GM18507 (cell line): ENCODE data around the gene PET117.
"Not testable (repeated sequence)": the region's sequence is repeated elsewhere in the genome, so short reads cannot be mapped to it uniquely, and the experiment has no call there.

Experiments
- DNase-seq: peaks from one replicate; pipeline ENCODE4 v3.0.0; 2011; ENCODE audit warnings: low read depth; ENCODE audit not compliant: insufficient read length; ENCODE audit errors: extremely low spot score
- FAIRE-seq: peaks from 2 replicates; lab custom pipeline; 2011; peaks lifted over from hg19 to GRCh38; lab: Jason Lieb, UNC

Gene PET117, protein sequence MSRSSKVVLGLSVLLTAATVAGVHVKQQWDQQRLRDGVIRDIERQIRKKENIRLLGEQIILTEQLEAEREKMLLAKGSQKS

DNA sequence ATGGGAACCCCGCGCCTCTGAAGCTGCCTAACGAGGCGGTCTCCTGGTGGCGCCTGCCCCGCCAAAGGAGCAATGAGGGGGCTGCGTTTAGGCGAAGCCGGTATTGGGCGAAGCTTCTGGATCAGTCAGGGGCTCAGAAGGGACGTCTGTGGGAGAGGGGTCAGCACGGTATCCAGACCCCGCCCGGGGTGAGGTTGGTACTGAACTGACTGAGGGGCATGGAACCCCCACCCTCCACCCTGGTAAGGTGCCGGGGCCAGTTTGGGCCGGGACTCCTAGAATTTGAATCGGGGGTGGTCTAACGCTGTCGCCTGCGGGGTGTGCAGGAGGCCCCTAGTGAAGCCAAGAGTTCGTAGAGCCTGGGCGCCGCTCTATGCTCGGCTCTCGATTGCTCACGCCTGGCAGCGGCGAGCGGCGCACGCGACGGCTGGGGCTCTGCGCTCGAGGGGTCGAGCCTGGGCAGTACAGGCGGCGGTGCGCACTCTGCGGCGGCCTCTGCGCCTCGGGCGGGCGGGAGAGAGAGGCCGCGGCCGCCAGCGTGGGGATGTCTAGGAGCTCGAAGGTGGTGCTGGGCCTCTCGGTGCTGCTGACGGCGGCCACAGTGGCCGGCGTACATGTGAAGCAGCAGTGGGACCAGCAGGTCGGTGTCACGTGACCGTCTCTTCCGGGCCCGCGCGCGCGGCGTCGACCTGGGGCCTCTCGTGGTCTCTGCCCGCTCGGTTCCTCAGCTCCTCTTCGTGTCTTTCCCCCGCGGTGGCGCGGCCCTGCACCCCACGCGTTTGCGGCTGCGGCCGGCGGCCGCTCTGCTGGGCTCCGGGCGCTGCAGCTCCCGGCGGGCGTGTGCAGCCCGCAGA, at the start of gene PET117, which contains the start of gene KAT14:
PET117 (plus strand) TSS at position 452 of the 854 bp plus-strand sequence; CDS start at position 545, 93 bp downstream.
KAT14 (plus strand) TSS at position 452 of the 854 bp plus-strand sequence. CDS start 4,798 bp downstream, outside the sequence.
- DNase-seq (peak; percentile 76), FAIRE-seq (peak; percentile 87)

DNA sequence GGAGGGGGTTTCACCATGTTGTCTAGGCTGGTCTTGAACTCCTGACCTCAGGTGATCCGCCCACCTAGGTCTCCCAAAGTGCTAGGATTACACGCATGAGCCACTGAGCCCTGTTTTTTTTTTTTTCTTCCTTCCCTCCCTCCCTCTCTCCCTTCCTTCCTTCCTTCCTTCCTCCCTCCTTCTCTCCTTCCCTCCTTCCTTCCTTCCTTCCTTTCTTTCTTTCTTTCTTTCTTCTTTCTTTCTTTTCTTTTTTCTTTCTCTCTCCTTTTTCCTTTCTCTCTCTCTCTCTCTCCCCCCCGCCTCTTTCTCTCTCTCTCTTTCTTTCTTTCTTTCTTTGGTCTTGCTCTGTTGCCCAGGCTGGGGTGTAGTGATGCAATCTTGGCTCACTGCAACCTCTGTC, 49.4 kb upstream of the PET117 start:
- not testable (repeated sequence) for FAIRE-seq, DNase-seq

DNA sequence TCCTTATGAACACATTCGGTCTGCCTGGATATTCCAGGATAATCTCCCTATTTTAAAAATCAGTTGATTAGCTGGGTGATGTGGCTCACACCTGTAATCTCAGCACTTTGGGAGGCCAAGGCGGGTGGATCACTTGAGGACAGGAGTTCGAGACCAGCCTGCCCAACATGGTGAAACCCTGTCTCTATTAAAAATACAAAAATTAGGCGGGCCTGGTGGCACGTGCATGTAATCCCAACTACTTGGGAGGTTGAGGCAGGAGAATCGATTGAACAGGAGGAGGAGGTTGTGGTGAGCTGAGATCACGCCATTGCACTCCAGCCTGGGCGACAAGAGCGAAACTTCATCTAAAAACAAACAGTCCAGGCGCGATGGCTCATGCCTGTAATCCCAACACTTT, 48.8 kb upstream of the PET117 start:
- FAIRE-seq, result not testable (repeated sequence)

GRCh38 chr20:18090044-18090443, 47.6 kb upstream of the PET117 start:
- DNase-seq, result no peak
- FAIRE-seq, result no peak

More for the DNA sequence above, 48.8 kb upstream of the PET117 start:
- not testable (repeated sequence) for DNase-seq

GRCh38 chr20:18090477-18090876, 47.2 kb upstream of the PET117 start:
- DNase-seq (no peak), FAIRE-seq (no peak)

- FAIRE-seq (no peak), DNase-seq (no peak)
These were observed 46.0 kb upstream of the PET117 start for GRCh38 chr20:18091623-18092022.

- FAIRE-seq (no peak), DNase-seq (no peak)
These were observed 44.8 kb upstream of the PET117 start for GRCh38 chr20:18092890-18093289.

GRCh38 chr20:18093388-18093787, 44.3 kb upstream of the PET117 start:
- no peak for FAIRE-seq
- no peak for DNase-seq

DNA sequence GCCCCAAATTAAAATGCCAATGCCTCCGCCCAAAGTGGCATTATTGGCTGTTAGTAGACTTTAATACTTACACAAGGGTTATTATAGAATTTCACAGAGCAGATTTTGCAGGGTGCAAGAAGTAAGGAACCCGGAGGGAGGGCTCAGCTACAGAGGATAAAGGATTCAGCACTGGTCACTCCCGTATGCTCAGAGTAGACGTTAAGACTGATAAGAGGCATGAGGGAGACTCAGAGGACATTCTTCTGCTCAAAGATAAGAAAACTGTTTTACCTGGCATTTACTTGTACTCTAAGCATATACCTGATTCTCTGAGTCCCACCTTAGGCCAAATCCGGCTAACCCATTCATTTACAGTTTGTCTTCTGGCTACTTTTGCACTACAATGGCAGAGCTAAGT, 43.5 kb upstream of the PET117 start:
- DNase-seq (no peak), FAIRE-seq (no peak)

GRCh38 chr20:18100569-18100968, 37.1 kb upstream of the PET117 start:
- not testable (repeated sequence) for FAIRE-seq, DNase-seq

GRCh38 chr20:18101125-18101810, 36.4 kb upstream of the PET117 start:
- FAIRE-seq, result no peak
- DNase-seq, result no peak

GRCh38 chr20:18103497-18103896, 34.2 kb upstream of the PET117 start:
- no peak for FAIRE-seq
- DNase-seq, result no peak

DNA sequence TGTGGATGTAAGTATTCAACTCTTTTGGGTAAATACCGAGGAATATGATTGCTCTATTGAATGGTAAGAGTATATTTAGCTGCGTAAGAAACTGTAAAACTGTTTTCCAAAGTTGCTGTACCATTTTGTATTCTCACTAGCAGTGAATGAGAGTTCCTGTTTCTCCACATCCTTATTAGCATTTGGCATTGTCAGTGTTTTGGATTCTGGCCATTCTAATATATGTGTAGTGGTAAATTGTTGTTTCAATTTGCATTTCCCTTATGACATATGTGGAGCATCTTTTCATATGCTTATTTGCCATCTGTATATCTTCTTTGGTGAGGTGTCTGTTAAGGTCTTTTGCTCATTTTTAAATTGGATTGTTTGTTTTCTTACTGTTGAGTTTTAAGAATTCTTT, 29.3 kb upstream of the PET117 start:
- no peak for FAIRE-seq
- DNase-seq, result no peak

DNA sequence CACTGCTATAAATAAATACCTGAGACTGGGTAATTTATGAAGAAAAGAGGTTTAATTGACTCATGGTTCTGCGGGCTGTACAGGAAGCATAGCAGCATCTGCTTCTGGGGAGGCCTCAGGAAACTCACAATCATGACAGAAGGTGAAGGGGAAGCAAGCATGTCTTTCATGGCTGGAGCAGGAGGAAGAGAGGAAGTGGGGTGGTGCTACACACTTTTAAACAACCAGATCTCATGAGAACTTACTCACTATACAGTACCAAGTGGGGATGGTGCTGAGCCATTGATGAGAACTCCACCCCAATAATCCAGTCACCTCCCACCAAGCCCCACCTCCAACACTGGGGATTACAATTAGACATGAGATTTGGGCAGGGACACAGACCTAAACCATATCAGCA, 9.1 kb upstream of the PET117 start:
- DNase-seq, FAIRE-seq: not testable (repeated sequence)

DNA sequence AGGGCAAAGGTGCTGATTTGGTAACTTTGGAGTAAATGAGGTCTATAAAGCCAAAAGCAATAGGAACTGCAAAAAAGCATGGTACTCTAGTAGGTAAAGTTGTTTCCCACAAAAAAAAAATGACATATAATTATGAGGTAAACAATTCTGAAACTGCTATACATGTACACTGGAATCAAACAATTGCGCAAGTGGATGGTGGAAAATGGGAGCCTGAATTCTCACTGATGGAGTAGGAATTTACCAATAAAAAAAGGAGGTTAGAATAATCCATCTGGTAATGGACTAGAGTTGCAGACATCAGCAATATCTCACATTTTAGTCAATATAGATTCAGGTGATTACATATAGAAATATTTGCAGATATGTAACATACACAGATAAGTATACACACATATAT, 5.0 kb upstream of the PET117 start:
- no peak for FAIRE-seq
- no peak for DNase-seq

- no peak for FAIRE-seq
- DNase-seq, result no peak
These were observed 3.7 kb upstream of the PET117 start for GRCh38 chr20:18133962-18134361.

- DNase-seq, result no peak
- no peak for FAIRE-seq
These were observed 561 bp downstream of the PET117 start for GRCh38 chr20:18138266-18138582.

- DNase-seq (no peak), FAIRE-seq (no peak)
These were observed 1.2 kb downstream of the PET117 start for GRCh38 chr20:18138639-18139583.

DNA sequence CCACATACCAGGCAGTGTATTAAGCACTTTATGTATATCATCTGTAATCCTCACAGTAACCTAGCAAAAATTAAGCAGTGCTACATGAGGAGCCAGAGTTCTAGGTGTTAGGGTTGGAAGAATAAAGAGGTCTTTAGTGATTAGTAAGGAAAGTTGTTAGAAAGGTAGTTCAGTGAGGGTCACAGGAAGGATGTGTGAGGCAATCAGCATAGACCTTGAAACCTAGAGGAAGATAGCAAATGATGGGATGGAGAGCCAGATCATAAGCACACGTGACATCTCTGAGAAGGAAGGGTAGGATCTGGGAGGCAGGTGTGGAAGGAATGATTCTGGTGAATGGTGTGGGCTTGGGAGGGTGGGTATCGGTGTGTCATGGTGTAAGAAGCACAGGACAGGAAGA, 2.2 kb downstream of the PET117 start:
- no peak for FAIRE-seq
- no peak for DNase-seq
